ENCODE measurements around the gene POM121C.
"Not testable (repeated sequence)": the region's sequence is repeated elsewhere in the genome, so short reads cannot be mapped to it uniquely, and the experiment has no call there.

The POM121C gene

DNA sequence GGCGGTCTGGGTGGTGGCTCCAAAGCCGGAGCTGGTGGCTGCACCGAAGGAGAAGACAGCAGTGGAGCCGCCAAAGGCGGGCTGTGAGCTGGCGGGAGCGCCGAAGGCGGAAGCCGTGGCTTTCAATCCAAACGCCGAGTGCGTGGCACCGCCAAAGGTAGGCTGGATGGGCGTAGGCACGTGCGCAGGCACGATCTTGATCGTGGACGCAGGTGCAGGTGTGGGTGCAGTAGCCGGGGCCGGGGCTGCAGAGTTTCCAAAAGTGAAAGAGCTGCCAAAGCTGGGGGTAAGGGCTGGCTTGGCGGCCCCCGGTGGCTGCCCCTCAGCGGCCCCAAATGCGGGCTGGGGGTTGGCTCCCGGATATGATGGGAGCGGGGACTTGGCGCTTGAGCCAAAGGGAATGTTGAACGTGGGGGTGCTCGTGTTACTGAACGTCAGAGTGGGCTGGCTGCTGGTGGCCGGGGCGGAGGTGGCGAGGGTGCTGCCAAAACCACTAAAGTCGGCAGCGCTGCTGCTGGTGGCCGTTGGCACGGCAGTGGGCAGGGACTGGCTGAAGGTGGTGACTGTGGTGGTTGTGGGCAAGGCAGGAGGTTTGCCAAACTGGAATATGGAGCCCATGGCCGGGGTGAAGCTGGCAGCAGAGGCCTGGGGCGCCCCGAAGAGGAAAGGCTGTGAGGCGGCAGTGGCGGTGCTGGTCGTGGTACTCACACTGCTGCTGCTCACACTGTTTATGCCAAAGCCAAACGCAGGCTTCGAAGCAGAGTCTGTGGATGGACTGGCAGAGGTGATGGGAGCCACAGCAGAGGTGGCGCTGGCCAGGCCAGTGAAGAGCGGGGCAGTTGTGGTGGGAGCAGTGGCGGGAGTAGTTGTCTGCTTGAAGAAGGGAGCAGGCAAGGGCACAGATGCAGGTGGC, 64.0 kb downstream of the POM121C start:
- DNase-seq = not testable (repeated sequence)

GRCh38 chr7:75420152-75420551, 65.9 kb downstream of the POM121C start:
- DNase-seq = not testable (repeated sequence)

DNA sequence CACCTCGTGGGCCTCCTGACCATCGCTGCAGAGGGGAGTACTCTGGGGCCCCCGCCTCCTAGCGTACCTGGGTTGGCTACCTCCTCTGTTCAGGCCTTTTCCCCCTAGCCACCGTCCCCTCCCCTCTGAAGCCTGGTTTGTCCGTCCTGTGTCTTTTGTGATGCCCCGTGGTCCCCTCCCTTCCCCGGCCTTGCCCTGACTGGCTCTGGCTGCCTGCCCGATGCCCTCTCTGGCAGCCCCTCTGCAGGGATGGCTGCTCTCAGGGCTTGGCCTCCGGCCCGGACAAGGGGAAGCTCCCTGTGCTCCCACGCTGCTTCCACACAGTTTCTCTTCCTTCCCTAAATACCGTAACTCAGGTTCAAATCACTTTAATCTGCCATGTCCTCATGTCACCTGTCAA, 66.4 kb downstream of the POM121C start:
- DNase-seq = not testable (repeated sequence)

- DNase-seq = not testable (repeated sequence)
Measured at GRCh38 chr7:75419210-75419609, 66.9 kb downstream of the POM121C start.

DNA sequence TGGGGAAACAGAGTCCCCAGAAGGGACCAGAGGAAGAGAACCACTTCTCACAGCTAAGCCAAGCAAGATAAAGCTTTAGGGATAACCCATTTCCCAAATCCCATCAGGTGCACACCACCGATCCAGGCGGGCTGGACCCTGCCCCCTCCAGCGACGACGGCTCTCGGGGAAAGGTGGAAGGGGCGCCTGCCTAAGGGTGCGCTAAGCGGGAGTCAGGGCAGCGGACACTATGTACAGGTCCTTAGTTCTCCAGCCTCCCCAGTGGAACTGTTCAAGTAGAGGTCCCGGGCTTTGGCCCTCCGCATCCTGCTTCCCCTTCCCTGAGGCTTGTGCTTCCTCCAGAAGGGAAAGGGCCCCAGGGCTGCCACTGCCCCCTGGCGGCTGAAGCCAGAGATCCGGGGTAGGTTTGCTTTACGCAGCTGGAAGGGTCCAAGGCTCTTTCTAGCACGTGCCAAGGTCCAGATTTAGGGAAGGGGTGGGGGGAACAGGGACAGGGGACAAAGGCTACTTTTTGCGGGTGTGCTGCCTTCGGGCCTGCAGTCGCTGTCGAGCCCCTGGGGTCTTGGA, 67.7 kb downstream of the POM121C start:
- DNase-seq = not testable (repeated sequence)

DNA sequence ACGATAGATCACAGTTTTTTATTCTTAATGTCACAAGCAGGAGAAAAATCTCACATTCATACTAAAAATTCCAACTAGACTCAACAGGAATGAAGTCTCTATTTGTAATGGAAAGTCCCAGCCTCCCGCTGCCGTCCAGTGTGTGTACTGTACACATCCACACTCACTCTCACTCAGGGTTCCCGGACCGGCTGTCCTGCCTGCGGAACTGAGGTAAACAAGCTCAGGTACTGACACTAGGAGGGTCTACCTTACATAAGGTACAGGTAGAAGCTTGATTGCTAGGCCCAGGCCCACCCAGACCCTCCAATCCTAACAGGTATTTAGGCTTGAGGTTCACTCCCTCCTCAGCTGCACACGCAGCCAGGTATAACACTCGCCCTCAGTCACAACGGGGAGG, 69.3 kb downstream of the POM121C start:
- not testable (repeated sequence) for DNase-seq

- not testable (repeated sequence) for DNase-seq
Measured at GRCh38 chr7:75415829-75416373, 70.2 kb downstream of the POM121C start.

DNA sequence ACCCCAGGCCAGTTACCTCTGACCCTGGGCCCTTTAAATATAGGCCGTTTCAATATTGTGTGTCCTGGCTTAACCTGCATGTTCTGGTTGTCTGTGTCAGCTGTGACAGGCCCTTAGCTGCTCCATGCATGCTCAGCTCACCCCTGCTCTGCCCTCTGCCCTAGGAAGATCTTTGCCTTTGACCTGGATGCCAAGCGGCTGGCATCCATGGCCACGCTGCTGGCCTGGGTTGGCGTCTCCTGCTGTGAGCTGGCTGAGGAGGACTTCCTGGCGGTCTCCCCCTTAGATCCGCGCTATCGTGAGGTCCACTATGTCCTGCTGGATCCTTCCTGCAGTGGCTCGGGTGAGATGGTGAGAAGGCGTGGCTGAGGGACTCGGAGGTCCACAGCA, 70.7 kb downstream of the POM121C start:
- not testable (repeated sequence) for DNase-seq

DNA sequence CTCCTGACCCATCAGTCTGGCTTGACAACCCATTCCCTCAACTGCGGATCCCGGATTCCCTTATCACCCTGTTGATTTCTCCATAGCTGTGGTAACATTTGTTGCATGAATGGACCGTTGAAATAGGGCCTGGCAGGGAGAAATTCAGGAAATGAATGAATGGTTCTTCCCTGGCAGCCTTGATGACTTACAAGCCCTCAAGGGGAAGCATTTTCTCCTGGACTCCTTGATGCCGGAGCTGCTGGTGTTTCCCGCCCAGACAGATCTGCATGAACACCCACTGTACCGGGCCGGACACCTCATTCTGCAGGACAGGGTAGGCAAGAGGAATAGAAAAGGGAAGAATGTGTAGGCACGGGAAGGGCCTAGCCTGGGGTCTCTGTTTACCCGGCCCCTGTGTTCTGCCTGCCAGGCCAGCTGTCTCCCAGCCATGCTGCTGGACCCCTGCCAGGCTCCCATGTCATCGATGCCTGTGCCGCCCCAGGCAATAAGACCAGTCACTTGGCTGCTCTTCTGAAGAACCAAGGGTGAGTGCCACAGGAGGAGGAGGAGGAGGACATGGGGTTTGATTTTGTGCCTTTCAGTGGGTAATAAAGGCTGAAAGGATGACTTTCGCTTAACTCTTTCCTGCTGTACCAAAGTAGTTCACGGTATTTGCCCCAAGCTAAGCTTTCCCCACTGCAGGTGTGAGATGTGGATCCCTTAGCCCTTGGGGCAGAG, 71.2 kb downstream of the POM121C start:
- DNase-seq = not testable (repeated sequence)

GRCh38 chr7:75414204-75414603, 71.9 kb downstream of the POM121C start:
- DNase-seq = not testable (repeated sequence)

DNA sequence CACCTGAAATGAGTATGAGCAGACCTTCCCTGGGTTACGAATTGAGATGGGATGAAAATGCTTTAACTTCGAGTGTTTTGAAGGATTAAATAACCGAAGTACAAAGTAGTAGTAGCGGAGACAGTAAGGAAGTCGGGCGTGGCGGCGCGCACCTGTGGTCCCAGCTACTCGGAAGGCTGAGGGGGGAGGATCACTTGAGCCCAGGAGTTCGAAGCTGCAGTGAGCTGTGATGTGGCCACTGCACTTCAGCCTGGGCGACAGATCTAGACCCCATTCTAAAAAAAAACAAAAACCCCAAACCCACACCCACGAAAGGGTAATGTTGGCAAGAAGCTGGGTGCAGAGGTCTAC, 75.3 kb downstream of the POM121C start:
- not testable (repeated sequence) for DNase-seq

DNA sequence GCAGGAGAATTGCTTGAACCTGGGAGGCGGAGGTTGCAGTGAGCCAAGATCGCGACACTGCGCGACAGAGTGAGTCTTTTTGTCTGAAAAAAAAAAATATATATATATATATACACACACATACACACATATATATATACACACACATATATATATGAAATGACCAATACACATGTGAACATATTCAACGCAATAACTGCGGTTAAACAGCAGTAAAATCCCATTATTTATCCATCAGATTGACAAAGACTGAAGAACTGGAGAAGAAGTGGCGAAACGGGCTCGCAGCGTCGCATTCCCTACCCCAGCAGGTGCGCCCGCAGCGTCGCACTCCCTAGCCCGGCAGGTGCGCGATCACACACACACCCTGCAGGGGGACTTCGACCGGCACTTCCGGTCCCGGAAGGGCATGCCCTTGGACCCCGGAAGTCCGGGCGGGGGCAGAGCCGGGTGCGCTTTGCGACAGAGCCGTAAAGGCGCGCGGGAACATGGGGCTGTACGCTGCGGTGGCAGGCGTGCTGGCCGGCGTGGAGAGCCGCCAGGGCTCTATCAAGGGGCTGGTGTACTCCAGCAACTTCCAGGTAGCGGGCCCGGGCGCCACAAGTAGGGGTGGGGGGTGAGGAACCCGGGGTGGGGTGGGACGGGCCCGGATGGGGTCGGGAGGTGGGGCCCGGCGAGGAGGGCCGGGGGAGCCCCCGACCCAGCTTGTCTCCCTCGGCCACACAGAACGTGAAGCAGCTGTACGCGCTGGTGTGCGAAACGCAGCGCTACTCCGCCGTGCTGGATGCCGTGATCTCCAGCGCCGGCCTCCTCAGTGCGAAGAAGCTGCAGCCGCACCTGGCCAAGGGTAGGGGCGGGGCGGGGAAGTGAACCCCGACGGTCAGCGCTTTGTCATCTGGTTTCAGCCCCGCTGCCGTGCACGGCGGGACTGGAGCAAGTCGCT, 75.9 kb downstream of the POM121C start:
- DNase-seq = not testable (repeated sequence)

- not testable (repeated sequence) for DNase-seq
Measured at GRCh38 chr7:75404663-75405062, 81.4 kb downstream of the POM121C start.

DNA sequence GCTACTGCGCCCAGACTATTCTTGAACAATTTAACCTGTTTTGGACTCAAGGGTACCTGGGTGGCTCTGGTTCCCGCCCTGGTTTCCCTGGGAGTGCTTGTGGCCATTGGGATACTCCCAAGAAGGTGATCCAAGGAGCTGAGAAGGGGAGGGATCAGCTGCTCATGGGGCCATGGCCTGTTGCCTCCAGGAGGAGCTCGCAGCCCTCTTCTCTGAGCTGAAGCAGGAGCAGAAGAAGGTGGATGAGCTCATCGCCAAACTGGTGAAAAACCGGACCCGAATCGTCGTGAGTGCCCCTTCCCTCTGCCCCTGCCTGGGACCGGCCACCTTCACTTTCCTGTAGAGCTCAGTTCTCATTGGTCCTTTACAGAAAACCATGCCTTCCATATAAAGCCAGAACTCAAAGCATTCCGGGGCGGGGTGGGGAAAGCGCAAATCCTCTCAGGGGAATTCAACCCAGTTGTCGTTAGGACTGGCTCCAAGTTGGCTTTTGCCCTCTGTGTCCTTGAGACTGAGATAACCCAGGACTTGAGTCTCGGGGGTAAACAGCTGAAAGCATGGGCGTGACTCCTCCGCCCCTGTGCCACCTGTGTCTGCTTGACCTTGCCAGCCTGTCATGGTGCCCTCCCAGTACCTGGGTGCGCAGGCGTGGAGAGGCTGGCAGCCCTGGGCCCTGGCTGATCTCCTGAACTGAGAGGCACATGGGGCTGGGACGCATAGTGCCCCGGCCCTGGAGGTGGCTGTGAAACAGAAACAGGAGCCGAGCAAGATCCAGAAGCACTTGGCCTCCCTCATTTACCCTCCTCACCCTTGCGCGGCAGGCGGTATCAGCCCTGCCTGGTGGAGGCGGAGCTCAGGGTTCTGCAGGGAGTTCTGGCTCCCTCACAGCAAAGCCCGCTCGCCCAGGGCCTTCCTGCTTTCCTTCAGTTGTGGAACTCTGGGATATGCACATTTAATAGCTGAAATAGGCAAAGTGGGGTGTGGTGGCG, 82.3 kb downstream of the POM121C start:
- DNase-seq = not testable (repeated sequence)

DNA sequence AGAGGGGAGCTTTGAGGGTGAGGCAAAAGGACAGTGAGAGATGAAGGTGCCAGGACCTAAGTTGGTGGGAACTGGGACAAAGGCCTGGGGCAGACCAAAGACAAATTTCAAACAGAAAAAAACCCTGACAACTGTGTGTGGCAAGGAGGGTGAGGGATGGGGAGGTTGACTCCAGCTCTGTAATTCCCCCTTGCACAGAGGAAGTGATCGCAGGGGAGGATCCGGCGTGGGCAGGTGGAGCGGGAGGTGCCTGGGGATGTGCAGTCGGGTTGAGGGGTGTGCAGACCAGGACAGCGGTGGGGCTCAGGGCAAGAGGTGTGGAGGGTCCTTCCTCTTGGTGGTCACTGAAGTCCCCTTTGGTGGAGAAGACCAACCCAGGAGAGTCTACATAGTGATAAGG, 85.5 kb downstream of the POM121C start:
- DNase-seq = not testable (repeated sequence)

DNA sequence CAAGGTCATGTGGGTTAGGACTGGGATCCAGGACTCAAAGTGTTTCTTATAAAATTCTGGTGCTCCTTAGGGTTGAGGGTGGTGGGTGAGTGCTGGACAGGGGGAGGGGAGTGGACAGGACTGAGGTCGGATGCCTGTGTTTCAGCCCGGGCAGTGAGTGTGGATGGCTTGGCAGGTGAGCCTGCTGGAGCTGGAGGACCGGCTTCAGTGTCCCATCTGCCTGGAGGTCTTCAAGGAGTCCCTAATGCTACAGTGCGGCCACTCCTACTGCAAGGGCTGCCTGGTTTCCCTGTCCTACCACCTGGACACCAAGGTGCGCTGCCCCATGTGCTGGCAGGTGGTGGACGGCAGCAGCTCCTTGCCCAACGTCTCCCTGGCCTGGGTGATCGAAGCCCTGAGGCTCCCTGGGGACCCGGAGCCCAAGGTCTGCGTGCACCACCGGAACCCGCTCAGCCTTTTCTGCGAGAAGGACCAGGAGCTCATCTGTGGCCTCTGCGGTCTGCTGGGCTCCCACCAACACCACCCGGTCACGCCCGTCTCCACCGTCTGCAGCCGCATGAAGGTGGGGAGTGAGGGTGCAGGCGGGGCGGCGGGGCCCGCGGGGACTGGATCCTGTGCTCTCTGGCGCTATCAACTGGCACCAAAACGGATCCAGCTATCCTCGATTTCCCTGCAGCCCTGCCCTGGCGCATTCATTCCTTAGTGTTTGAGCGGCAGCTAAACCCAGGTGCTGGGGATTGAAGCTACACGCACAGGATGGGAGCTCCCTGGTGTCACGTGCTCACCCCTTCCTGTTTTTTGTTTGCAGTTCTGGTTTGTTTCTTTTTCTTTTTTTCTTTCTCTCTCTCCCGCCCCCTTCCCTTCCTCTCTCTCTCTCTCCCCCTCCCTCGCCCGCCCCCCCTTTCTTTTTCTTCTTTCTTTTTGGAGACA, 87.1 kb downstream of the POM121C start:
- DNase-seq = not testable (repeated sequence)

DNA sequence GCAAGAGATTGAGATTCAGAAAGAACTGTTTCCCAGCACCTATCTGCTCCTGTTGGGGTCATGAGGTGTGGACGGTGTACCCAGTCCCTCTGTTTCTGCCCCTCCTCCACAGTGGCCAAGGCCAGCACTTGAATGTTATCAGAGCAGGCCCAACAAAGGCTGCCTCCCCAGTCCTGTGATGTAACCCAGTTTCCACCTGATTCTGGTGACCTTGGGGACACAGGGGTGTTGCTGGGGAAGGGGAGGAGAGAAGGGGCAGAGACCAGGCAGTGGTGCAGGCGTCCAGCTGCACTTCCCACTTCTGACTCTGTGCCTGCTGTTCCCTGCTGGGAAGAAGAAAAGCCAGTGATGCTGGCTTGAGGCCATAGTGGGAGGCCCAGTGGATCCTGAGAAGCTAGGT, 88.2 kb downstream of the POM121C start:
- not testable (repeated sequence) for DNase-seq

DNA sequence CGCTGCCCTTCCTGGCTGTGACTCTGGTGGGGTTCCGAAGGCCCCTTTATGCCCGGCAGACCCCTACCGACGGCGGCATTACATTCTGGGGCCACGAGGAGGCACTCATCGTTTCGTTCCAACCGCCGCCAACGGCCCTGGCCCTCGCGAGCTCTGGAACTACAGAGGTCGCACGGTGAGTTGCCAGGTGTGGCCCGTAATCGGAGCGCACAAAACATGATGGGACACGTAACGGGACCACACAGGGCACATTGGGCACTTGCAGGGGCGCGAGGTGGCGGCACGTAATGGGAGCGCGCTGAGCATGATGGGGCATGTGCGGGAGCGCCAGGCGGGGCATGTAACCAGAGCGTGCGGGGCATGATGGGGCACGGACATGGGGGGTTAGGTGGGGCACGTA, 90.8 kb downstream of the POM121C start, which contains the start of gene TRIM73:
Gene TRIM73 (plus strand): TSS at position 301 of the 400 bp plus-strand sequence. CDS start 3,305 bp downstream, outside the sequence.
- DNase-seq = not testable (repeated sequence)

DNA sequence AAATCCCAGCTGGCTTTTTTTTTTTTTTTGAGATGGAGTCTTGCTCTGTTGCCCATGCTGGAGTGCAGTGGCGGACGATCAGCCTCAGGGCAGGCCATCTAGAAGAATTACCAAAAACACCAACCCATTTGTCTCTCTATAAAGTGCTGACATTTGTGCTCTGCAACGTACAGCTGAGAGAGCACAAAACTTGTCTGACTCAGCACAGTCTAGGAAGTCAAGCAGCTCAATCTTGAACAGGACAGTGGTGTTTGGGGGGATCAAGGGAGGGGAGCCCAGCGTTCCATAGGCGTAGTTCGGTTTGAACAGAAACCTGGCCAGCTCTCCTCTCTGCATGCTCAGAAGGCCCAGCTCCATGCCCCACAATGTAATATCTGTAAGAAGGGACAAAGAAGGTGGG, 92.9 kb downstream of the POM121C start:
- DNase-seq = not testable (repeated sequence)

All from NCI-H2171 (cell line).